HCT116 (cell line): ENCODE measurements around the gene FASN. TPM values are rescaled to one million over a fixed set of nuclear protein-coding genes. Genes with fewer than 3 reads are reported as not detected.

Source experiments
- ATAC-seq: fragments of 200-7000 bp; cut with Tn5 transposase; 2 replicates; pipeline ENCODE4 v1.9.1; 2020; ENCODE audit warnings: mild to moderate bottlenecking, moderate library complexity
- BruUV-seq: library from RNA; stranded (reverse); fragments of 400-500 nt; replicated peaks from 2 replicates; lab custom pipeline; 2021; lab: Mats Ljungman, UMichigan
- CTCF ChIA-PET: fragments of 300-600 bp; sonication (Branson Sonifier 250); formaldehyde crosslinking; loops from one replicate; lab custom pipeline; 2021; ENCODE audit warnings: antibody characterized with exemption; lab: Charles Lee
- POLR2A ChIA-PET: fragments of 300-600, 350-600 bp; sonication (Branson Sonifier 250); formaldehyde crosslinking; loops from one replicate; lab custom pipeline; 2021; ENCODE audit warnings: antibody characterized with exemption; lab: Charles Lee
- RAD21 ChIA-PET, 2 experiments: fragments of 300-600 bp; sonication (Branson Sonifier 250); formaldehyde crosslinking; loops; one replicate each; lab custom pipeline; 2023; ENCODE audit warnings: low total read pairs in 2 of 2; ENCODE audit not compliant: uncharacterized antibody in 2 of 2, unreplicated experiment in 2 of 2, low non-redundant PET in 1 of 2; lab: Charles Lee
- DNase-seq: peaks from one replicate; pipeline ENCODE4 v3.0.0-alpha.2; 2010; ENCODE audit warnings: low read depth, low spot score
- H2AFZ ChIP-seq: fragments of 200-600 bp; shearing (Covaris generic), sonication (generic); 2 replicates; pipeline ENCODE4 v1.6.1; 2017; ENCODE audit warnings: low read depth, mixed run types, mixed read lengths, antibody characterized with exemption, low read length; ENCODE audit not compliant: poor library complexity, severe bottlenecking
- H3K27ac ChIP-seq: 2 replicates; pipeline ENCODE4 v1.5.1; 2012; ENCODE audit warnings: low read depth, low read length
- H3K27me3 ChIP-seq: fragments of 200-600 bp; sonication (generic); 2 replicates; pipeline ENCODE4 v1.6.1; 2016; ENCODE audit warnings: mixed run types, low read length, mixed read lengths; ENCODE audit not compliant: insufficient read depth
- H3K36me3 ChIP-seq, 2 experiments: fragments of 200-500 bp in 1 of 2; fragments of 200-600 bp in 1 of 2; sonication (Bioruptor generic) in 1 of 2; sonication (generic) in 1 of 2; 2 replicates each; pipeline versions ENCODE4 v1.5.1 to v1.6.1; 2014 to 2016; ENCODE audit warnings: low read length in 2 of 2, inconsistent platforms in 1 of 2, mixed read lengths in 1 of 2, mixed run types in 1 of 2; ENCODE audit not compliant: insufficient read depth in 2 of 2, control insufficient read depth in 1 of 2
- H3K4me1 ChIP-seq, 2 experiments: fragments of 200-600 bp in 1 of 2; sonication (generic) in 1 of 2; 2 replicates each; pipeline versions ENCODE4 v1.5.1 to v1.6.1; 2012 to 2017; ENCODE audit warnings: low read length in 2 of 2, inconsistent platforms in 1 of 2, mild to moderate bottlenecking in 1 of 2, mixed read lengths in 1 of 2, mixed run types in 1 of 2, moderate library complexity in 1 of 2; ENCODE audit not compliant: insufficient read depth in 2 of 2, control insufficient read depth in 1 of 2
- H3K4me2 ChIP-seq: fragments of 200-600 bp; sonication (generic); 2 replicates; pipeline ENCODE4 v1.6.1; 2017; ENCODE audit warnings: mixed run types, low read length, mixed read lengths
- H3K4me3 ChIP-seq, 2 experiments: fragments of 200-600 bp in 1 of 2; sonication (generic) in 1 of 2; replicated peaks in 1 of 2; 2 replicates each; pipeline ENCODE4 v1.5.1; 2011 to 2016; ENCODE audit warnings: low read length in 2 of 2, control low read depth in 1 of 2, low read depth in 1 of 2, mild to moderate bottlenecking in 1 of 2, mixed read lengths in 1 of 2, mixed run types in 1 of 2
- H3K79me2 ChIP-seq: fragments of 200-600 bp; sonication (generic); 2 replicates; pipeline ENCODE4 v1.6.1; 2017; ENCODE audit warnings: mild to moderate bottlenecking, mixed run types, low read length, moderate library complexity, mixed read lengths; ENCODE audit not compliant: insufficient read depth
- H3K9ac ChIP-seq: fragments of 200-600 bp; sonication (generic); 2 replicates; pipeline ENCODE4 v1.6.1; 2016; ENCODE audit warnings: low read length, mixed read lengths
- H3K9me2 ChIP-seq: fragments of 200-600 bp; sonication (generic), shearing (Covaris generic); 2 replicates; pipeline ENCODE4 v1.6.1; 2017; ENCODE audit warnings: mixed run types, mild to moderate bottlenecking, moderate library complexity; ENCODE audit not compliant: insufficient read depth
- H3K9me3 ChIP-seq, 2 experiments: fragments of 200-500 bp in 1 of 2; fragments of 200-600 bp in 1 of 2; sonication (Bioruptor generic) in 1 of 2; sonication (generic) in 1 of 2; 2 replicates each; pipeline ENCODE4 v1.6.1; 2014 to 2017; ENCODE audit warnings: low read length in 2 of 2, mixed read lengths in 2 of 2, inconsistent platforms in 1 of 2, low read depth in 1 of 2, mild to moderate bottlenecking in 1 of 2, mixed run types in 1 of 2, moderate library complexity in 1 of 2; ENCODE audit not compliant: control insufficient read depth in 1 of 2, insufficient read depth in 1 of 2
- H4K20me1 ChIP-seq: fragments of 200-600 bp; sonication (generic), shearing (Covaris generic); 2 replicates; pipeline ENCODE4 v1.6.1; 2017; ENCODE audit warnings: mixed run types, mild to moderate bottlenecking, moderate library complexity; ENCODE audit not compliant: insufficient read depth
- EZH2 ChIP-seq: fragments of 200-600 bp; sonication (generic); IDR thresholded peaks from 2 replicates; pipeline ENCODE4 v1.6.1; 2017; ENCODE audit warnings: antibody characterized with exemption, mixed run types
- JUND ChIP-seq: IDR thresholded peaks from 2 replicates; pipeline ENCODE4 v1.6.1; 2012
- POLR2AphosphoS5 ChIP-seq: IDR thresholded peaks from 2 replicates; pipeline ENCODE4 v1.6.1; 2011; ENCODE audit warnings: mild to moderate bottlenecking, low read depth, low read length, moderate library complexity
- RAD21 ChIP-seq: IDR thresholded peaks from 2 replicates; pipeline ENCODE4 v1.6.1; 2012; ENCODE audit warnings: low read depth, mild to moderate bottlenecking
- ZFX ChIP-seq: fragments of 450-650 bp; IDR thresholded peaks from 2 replicates; pipeline ENCODE4 v1.6.1; 2017
- intact Hi-C: fragments of 100-400 bp; cut with micrococcal nuclease; formaldehyde crosslinking; loops from 2 replicates; pipeline ENCODE4 v1.10.0; 2022
- total RNA-seq: library from RNA; stranded (reverse); gene quantifications from one replicate; pipeline ENCODE4 v1.2.1, GENCODE V29; 2021; ENCODE audit not compliant: unreplicated experiment
- TF ChIP-seq, protein P1 (sequence below): IDR thresholded peaks from 2 replicates; pipeline ENCODE4 v1.6.1; 2011; ENCODE audit warnings: mild to moderate bottlenecking, low read length, moderate library complexity; ENCODE audit not compliant: insufficient replicate concordance; ENCODE audit errors: extremely low read depth

The FASN gene
- total RNA-seq, 1 experiment from 2014 or later, result 754 TPM

DNA sequence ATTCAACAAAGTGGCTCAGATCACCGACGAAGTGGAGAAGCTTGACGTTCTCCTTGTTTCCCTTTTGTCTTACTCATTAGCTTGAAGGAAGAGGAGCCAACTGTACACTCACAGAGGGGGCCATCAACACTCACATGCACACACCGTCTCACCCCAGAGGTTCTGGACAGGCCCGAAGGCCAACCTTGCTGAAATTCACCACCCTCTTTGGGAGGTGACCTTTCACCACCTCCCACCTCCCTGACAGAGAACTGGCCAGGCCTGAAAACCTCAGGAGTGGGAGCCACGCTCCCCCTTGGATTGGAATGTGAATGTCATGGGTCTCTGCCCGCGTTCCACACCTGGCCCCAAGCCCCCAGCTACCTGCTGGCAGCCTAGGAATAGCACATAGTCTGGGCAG is 62.5 kb downstream of the FASN start:
- Histone ChIP-seq H3K9ac (peak overlapping the region; percentile 10; the same call in 1 of the 2 replicates), H3K79me2 (peaks cover 28% of the 10 kb centered on the region; the same call in 1 of the 2 replicates), H3K36me3 (peaks cover 0 to 12% of the 10 kb centered on the region in 2 experiments; a peak in 1 of 4 replicates), H3K4me2 (peak overlapping the region; percentile 95), H2AFZ (no peak overlapping the region), H4K20me1 (no peaks in the 10 kb centered on the region), H3K9me2 (no peaks in the 10 kb centered on the region), H3K27ac (peak overlapping the region; percentile 91; the same call in 1 of the 2 replicates), H3K9me3 (no peaks in the 10 kb centered on the region), H3K4me1 (peaks cover 18 to 58% of the 10 kb centered on the region in 2 experiments), H3K4me3 (no peak overlapping the region), H3K27me3 (no peaks in the 10 kb centered on the region)
- TF ChIP-seq EZH2 (no peak), ZFX (no peak), JUND (no peak), POLR2AphosphoS5 (no peak), RAD21 (no peak)
- TF ChIP-seq, protein P1, sequence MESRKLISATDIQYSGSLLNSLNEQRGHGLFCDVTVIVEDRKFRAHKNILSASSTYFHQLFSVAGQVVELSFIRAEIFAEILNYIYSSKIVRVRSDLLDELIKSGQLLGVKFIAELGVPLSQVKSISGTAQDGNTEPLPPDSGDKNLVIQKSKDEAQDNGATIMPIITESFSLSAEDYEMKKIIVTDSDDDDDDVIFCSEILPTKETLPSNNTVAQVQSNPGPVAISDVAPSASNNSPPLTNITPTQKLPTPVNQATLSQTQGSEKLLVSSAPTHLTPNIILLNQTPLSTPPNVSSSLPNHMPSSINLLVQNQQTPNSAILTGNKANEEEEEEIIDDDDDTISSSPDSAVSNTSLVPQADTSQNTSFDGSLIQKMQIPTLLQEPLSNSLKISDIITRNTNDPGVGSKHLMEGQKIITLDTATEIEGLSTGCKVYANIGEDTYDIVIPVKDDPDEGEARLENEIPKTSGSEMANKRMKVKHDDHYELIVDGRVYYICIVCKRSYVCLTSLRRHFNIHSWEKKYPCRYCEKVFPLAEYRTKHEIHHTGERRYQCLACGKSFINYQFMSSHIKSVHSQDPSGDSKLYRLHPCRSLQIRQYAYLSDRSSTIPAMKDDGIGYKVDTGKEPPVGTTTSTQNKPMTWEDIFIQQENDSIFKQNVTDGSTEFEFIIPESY, result no peak
- intact Hi-C loops, result loop anchor here (10.0 kb wide), 2 partner anchors 259 to 379 kb away; partner anchors contain the start of genes HEXD and OGFOD3
- ChIA-PET POLR2A (interaction anchor here (1.6 kb wide), 1 partner anchor 12 kb away, joined by 4 read pairs; the partner anchor contains the start of genes CENPX and LRRC45), CTCF (interaction anchor here (4.8 kb wide), 1 partner anchor 14 kb away, joined by 57 read pairs; the partner anchor contains the start of genes CENPX and LRRC45), RAD21 (no interaction called here)
- DNase-seq, result no peak
- no TSS peak for BruUV-seq
- no peak for ATAC-seq
